HG02884 (cell line): ENCODE measurements around the gene GPR157.
"Not testable (repeated sequence)": the region's sequence is repeated elsewhere in the genome, so short reads cannot be mapped to it uniquely, and the experiment has no call there.

Experiments
- ATAC-seq: cut with Tn5 transposase; IDR thresholded peaks from one replicate; pipeline ENCODE4 v1.9.1; 2021; ENCODE audit warnings: mild to moderate bottlenecking, moderate library complexity; ENCODE audit not compliant: unreplicated experiment

Gene GPR157

DNA sequence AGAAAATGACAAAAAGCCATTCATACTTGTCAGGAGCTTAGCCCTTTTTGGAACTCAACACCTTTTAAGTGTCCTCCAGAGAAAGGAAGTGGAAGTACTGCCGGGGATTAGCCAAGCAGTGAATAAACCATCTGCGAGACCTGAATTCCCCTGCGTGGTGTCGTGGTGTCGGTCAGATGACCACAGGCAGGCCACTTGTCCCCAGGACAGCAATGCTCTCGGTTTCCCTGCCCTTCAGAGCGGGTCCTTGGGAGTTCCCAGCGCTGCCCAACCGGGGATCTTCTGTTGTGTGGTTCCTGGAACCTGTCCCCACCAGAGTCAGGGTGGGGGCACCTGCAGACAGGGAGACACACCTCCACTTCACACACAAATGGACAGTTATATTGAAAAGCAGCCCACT lies 9.2 kb downstream of the GPR157 start:
- no peak for ATAC-seq

DNA sequence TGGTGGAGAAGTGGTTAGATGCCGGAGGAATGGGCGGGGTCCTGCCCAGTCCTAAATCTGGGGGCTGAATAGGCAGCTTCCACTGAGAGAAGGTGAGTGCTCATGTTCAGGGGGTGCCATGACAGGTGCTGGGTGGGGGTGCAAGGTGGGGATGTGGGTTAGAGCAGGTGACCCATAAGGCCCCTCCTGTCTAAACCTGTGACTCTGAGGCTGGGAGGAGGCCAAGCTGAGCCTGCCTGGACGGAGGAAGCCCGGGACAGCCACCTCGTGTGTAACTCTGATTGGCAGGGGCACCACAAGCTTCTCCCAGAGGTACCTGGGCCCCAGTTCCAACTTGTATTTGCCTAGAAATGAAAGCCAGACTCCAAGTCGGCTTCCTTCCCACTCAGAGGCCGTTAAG lies 10.7 kb downstream of the GPR157 start:
- ATAC-seq: no peak

DNA sequence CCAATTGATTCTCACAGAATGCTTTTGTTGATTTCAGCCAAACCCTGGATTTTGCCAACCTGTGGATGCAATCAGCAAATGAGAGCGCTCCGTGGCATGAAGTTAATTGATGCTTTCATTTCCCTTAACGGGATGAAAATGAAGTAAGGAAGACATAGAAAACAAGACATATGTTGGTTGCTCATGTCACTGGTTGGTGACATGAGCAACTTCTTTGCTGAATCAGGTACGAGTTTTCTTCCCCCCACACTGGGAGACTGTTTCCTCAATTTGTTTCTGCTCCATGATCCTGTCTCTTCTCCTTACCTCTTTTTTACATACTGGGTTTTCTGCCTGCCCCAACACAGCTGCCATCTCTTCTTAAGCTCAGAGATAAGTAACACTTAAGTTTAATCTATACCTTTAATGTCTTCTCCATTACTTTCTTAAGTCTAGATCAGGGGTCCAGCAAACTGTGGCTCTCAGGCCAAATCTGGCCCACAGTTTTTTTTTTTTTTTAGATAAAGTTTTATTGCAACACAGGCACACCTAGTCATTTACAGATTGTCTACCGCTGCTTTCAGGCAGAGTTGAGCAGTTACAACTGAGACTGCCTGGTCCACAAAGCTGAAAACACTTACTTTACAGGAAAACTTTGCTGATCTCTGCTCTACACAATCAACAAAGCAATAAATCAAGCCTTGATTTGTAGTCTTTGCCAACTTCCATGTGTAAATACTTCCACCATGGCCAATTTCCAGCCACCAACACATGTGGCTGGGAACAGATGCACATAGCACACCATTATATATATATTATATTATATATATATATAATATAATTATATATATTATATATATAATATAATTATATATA lies 13.3 kb downstream of the GPR157 start:
- ATAC-seq: no peak

DNA sequence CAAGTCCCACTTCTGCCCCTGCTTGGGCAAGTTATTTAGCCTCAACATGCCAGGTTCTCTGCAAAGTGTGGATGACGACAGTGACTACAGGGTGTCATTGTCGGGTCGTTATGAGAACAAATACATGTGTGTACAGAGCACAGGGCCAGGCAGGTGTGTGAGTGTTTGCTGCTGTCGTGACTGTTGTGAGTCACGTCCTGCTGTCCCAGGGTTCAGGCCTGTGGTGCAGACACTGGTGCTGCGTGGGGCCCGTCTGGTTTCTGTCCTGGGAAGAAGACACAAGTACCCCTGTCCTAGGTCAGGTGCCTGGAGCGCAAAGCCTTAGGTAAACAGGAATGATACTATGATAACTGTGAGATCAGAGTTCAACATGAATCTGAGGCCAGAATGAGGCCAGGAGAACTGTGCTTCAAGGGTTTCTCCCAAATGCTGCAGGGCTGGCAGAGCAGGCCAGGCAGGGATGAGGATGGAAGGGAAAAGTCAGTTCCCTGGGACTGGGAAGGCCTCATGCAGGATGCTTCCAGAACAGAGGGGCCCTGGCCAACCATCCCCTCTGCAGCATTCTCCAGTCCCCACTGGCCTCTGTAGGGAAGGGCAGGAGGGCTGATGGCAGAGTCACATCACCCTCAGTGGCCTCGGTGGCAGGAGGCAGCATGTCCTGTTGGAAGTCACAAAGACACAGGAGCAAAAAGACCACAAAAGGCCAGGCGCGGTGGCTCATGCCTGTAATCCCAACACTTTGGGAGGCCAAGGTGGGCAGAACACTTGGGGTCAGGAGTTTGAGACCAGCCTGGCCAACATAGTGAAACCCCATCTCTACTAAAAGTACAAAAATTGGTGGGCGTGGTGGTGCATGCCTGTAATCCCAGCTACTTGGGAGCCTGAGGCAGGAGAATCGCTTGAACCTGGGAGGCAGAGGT lies 15.7 kb downstream of the GPR157 start:
- ATAC-seq: no peak

DNA sequence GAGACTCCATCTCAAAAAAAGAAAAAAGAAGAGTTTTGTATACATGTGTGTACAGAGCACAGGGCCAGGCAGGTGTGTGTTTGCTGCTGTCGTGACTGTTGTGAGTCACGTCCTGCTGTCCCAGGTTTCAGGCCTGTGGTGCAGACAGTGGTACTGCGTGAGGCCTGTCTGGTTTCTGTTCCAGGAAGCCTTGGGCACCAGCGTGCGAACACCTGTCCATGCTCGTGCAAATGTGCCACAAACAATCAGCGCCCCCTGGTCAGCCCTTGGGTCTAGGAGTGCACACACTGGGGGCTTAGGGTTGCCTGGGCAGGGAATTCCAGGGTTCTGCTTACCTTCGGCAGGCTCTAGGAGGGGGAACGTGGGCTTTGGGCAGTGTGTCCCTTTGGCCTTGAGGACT lies 16.9 kb downstream of the GPR157 start:
- no peak for ATAC-seq

DNA sequence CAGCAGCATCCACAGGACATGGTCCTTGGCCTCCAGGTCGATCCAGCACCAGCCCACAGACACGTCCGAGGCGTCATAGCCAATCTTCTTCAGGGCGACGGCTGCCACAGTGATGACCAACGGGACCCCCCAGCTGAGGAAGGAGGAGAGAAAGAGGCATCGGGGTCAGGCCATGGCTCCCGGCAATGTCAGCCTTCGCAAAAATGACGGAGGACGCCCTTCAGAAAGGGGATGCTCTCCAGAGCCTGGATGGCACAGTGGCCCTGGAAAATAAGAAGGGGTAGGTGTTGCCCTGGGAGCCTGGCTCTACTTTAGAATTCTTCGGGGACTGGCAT lies 17.6 kb downstream of the GPR157 start:
- no peak for ATAC-seq

DNA sequence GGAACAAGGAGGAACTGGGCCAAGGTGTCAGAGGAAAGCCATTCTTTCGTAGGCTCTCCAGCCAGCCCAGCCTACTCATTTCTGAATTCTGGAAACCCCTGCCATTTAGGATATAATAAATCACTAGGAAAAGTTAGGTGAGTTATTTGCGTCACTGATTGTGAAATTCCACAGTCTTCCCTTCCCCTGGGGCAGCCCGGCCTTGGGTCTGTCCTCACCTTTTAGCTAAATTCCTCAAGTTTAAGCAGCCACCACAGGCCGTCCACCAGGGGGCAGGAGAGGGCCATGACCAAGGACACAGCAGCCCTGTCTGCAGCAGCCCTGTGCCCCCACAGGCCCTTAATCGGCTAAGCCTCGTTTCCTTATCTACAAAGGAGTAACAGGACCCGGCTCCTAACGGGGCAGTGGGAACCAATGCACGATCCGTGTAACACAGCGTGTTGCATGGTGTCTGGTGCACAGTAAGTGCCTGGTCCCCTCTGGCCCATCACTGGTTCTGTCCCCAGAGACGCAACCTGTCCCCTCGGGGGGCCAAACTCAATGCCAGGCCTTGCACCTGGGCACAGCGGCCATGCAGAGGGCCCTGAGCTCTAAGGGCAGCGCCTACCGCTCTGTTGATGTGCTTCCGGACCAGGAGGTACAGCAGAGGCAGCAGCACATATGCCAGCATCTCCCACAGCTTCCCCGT lies 18.1 kb downstream of the GPR157 start:
- ATAC-seq: no peak

DNA sequence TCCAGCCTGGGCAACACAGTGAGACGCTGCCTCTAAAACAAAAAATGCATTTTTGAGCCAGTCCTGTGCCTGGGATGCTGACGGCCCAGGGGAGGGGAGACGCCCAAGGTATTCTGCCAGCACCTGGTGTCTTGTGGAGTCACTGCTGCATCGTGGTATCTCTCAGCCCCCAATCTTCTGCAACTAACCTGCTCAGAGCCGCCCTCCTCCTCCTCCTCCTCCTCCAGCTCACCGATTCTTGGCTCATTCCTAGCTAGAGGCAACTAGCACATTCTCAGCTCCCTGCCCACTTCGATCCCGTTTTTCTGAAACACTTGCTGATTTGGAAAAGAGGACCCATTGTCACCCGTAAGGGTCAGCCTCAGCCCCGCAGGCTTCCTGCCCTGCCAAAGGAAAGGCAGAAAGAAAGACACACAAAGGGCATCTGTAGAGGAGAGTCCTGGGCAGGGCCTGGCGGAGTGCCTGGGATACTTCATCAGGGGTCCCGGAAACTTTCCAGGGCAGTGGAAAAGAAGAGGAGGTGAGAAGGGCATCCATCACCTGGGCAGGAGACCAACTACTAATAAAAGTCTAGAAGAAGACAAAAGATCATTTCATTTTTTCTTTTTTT lies 20.7 kb downstream of the GPR157 start:
- ATAC-seq: no peak

DNA sequence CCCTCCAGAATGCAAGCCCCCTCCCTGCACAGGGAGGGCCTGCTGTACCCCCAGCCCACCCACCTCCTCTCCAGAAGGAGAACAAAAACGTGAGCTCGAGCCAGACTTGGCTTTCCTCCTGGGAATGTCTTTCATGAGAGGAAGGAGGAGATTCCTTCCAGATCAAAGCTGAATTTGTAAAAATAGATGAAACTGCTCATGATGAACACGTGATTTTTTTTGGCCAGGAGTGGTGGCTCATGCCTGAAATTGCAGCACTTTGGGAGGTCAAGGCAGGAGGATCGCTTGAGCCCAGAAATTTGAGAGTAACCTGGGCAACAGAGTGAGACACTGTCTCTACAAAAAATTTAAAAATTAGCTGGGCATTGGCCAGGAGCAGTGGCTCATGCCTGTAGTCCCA lies 21.8 kb downstream of the GPR157 start:
- ATAC-seq: no peak

DNA sequence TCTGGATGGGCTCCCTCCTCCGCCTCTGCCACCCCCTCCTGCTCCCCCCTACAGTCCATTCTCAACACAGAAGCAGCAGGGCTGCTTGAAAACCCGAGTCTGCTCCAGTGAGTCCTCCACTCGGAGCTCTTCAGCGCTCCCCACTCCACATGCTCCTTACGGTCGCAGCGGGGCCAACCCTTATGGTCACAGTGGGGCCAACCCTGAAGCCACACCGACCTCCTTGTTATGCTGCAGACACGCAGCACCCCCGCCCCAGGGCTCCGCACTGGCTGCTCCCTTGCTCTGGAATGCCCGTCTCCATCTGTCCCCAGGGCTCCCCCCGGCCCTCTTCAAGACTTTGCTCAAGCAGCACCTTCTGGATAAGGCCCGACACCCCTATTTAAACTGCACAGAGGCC lies 22.6 kb downstream of the GPR157 start:
- no peak for ATAC-seq

DNA sequence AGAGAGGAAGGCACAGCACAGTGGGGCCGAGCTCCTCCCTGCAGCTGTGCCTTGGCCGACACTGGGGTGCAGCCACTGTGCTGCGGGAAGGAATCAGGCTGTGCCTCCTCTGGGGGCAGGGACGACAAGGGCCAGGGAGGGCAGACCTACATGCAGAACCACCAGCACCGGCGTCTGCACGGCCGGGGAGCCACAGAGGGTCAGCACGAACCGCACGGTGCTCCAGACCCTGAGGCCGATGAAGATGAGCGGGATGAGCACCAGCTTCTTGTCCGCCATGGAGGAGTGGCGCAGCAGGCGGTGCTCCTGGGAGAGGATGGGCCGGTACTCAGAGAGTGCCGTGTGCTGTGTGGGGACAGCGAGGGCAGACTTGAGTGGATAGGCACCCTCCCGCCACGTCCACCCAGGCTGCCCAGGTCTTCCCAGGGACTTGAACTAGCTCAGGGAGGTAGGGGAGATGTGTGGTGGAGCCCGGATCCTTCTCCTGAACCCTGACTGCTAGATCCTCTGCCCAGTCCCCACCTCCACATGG lies 23.5 kb downstream of the GPR157 start:
- ATAC-seq: no peak

DNA sequence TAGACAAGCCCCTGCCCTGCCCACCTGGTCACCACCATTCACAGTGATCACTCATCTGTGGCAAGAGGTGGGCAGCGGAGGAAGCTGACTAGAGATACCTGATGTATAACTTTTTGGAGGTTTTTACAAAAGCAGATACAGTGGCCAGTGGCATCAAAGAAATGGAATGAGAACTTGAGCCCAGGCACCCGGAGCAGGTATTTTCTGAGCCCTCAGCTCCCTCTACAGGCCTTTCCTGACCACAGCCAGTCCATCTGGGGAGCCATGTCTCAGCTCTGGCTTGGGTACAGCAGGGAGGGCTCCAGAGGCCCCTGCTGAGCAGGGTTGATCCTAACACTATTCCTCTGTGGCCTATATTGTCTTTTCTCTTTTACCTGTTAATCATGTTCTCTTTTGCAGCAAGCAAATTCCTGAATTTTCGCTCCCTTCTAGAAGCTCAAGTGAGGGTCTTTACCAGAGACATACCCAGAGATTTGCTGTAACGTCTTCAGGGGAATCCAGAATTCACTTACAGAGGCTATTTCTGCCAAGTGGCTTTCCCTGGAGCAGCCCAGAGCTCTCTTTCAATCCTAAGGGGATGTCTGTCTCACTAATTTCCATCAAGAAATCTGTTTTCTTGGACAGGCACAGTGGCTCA lies 27.3 kb downstream of the GPR157 start:
- ATAC-seq: no peak

DNA sequence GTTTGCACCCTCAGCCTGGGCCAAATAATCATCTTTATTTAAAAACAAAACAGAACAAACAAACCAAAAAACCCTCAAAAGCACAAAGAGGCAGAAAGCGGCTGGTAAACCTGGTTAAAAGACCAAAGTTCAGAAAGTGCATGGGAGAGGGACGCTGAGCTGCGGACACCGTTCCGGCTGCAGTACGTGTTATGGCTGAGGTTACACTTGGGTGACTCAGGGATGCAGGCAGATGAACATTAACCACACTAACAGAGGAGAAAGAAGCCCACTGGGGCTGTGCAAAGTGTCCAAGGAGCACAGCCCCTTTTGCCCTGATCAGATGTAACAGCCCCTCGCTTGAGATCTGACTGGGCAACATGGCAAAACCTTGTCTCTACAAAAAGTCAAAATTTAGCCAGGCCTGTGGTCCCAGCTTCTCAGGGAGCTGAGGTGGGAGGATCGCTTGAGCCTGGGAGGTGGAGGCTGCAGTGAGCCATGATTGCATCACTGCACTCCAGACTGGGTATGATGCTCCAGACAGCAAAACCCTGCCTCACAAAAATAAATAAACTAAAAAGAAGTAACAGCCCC lies 28.3 kb downstream of the GPR157 start:
- no peak for ATAC-seq

DNA sequence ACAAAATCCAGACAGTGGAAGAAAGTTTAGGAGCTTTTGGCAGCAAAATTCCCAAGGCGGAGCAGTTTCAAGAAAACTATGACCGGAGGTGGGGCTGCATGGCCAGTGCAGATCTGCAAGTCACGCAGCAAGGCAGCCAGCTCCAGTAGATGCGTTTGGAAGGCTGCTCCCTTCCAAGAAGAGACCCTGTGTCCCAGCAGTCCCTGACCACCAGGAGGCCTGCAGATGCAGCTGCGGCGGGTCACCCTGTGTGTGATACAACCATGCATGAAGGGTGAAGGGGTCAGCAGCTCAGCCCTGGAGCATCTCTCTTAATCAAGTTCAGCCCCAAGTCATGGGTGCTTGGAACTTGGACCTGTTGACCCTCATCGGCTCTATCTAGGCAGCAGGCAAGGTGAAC lies 29.3 kb downstream of the GPR157 start:
- ATAC-seq: no peak

DNA sequence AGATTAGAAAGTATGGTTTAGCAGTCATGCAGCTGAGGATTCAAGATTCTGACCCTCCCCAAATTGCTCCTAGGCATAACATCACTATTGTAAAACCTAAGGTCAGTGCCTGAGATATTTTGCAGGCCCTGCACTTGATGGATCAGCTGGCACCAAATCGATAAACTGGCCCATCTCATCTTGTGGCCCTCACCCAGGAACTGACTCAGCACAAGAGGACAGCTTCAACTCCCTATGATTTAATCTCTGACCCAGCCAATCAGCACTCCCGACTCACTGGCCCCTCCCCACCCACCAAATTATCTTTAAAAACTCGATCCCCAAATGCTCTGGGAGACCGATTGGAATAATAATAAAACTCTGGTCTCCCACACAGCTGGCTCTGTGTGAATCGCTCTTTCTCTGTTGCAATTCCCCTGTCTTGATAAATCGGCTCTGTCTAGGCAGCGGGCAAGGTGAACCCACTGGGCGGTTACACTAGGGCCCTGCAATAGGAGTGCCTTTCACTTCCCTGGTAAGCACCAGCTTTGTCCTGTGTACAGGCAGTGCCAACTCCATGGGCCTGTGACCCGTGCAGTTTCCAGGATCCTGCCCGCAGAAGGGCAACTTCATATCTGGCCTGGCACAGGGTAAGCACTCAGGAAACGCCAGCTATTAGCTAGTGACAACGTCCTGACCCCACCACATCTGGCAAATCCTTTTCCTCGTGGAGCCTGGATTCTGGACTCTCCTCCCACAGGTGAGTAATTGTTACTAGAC lies 30.8 kb downstream of the GPR157 start:
- no peak for ATAC-seq

DNA sequence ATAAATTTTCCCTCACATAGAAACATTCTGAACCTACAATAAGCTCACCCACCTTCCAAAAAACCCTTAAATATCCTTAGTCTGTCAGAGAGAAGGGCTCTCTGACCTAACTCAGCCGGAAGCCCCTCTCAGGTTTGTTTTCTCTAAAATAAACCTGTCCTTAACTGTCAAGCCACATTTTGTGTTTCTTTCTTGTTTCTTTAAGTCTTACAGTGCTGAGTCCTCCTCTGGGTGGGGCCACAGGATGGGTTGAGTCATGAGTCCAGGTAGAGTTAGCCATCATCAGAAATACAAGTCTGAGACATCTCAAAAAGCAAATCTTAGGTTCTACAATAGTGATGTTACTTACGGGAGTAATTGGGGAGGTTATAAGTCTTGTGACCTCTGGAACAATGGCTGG lies 33.1 kb downstream of the GPR157 start:
- no peak for ATAC-seq

DNA sequence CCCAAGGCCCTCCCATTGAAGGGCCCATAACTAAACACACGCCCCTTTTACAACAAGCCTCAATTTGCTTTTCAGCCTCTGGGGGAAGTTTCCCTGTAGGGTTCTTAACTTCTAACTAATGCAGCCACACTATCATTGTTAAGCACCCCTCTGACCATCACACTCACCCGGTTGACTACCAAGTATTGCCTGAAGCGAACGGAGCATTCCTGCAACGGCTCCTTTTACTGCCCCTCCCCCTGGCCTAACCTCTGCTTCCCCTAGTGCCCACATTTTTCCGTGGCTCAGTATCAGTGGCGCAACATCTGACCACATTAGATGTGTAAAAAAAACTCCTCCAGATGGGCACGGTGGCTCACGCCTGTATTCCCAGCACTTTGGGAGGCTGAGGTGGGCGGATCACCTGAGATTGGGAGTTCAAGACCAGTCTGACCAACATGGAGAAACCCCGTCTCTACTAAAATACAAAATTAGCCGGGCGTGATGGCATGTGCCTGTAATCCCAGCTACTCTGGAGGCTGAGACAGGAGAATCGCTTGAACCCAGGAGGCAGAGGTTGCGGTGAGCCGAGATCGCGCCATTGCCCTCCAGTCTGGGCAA lies 34.8 kb downstream of the GPR157 start:
- not testable (repeated sequence) for ATAC-seq

DNA sequence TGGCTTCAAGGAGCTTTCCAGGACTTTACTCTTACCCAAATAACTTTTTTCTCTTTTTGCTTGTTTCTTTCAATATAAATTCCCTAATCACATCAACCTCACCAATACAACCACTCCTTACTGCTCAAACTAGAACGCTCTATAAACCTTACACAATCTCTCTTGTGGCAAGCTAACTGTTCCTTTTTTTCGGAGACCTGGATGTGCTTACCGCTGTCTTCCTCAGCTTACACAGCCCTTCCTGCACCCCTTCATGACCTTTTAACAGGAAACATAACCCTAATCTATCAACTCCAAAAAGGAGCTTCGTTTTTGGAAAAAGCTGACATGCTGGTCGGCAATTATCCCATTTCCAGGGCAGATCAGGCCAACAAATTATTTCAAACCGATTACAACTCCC lies 35.3 kb downstream of the GPR157 start:
- ATAC-seq: no peak

DNA sequence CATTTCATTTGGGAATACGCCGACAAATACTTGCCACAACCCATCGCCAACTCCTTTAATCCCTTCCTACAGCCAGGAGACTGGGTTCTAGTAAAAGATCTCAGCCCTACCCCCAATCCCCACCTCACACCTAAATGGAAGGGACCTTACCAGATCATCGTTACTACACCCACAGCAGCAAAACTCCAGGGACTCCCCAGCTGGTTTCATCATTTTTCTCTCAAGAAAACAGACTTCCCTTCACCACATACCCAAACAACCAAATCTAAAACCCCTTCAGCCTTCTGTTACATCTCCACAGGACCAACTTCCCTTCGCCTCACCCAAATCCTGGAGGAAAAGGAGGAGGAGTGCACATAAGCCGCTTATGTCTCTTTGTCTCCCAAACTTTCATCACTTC lies 35.8 kb downstream of the GPR157 start:
- ATAC-seq: no peak
